ENCODE measurements around the gene ERGIC1.

- TF ChIP-seq POLR2A (IDR thresholded peaks at IDR 0.05): no peak
- TF ChIP-seq CTCF (IDR thresholded peaks at IDR 0.05): no peak
Observed at GRCh38 chr5:172973931-172974330, 139.9 kb downstream of the ERGIC1 start.

All from tibial nerve (tissue), 3 donors.